NCI-H2227 treated with DMSO at 0.1 percent for 48 hours (cell line): ENCODE data around the gene PAK5.
"Not testable (repeated sequence)": the region's sequence is repeated elsewhere in the genome, so short reads cannot be mapped to it uniquely, and the experiment has no call there.

Experiments
- DNase-seq: peaks from one replicate; lab custom pipeline; 2025; lab: John Stamatoyannopoulos, UW

PAK5 gene

GRCh38 chr20:9685011-9685410 lies 153.9 kb downstream of the PAK5 start:
- DNase-seq, result no peak

GRCh38 chr20:9677100-9677623 lies 161.7 kb downstream of the PAK5 start:
- no peak for DNase-seq

- no peak for DNase-seq
These were observed 165.9 kb downstream of the PAK5 start for GRCh38 chr20:9672981-9673380.

- no peak for DNase-seq
These were observed 166.8 kb downstream of the PAK5 start for GRCh38 chr20:9672027-9672426.

GRCh38 chr20:9668381-9668780 lies 170.5 kb downstream of the PAK5 start:
- DNase-seq, result no peak

GRCh38 chr20:9663423-9663822 lies 175.5 kb downstream of the PAK5 start:
- DNase-seq, result no peak

GRCh38 chr20:9660236-9660868 lies 178.5 kb downstream of the PAK5 start:
- no peak for DNase-seq

- DNase-seq, result no peak
These were observed 191.1 kb downstream of the PAK5 start for GRCh38 chr20:9647741-9648140.

- no peak for DNase-seq
These were observed 192.5 kb downstream of the PAK5 start for GRCh38 chr20:9646375-9646774.

- no peak for DNase-seq
These were observed 196.0 kb downstream of the PAK5 start for GRCh38 chr20:9642882-9643281.

- not testable (repeated sequence) for DNase-seq
These were observed 197.3 kb downstream of the PAK5 start for GRCh38 chr20:9641499-9642000.

- no peak for DNase-seq
These were observed 201.0 kb downstream of the PAK5 start for GRCh38 chr20:9637889-9638288.

- no peak for DNase-seq
These were observed 203.1 kb downstream of the PAK5 start for GRCh38 chr20:9635750-9636149.

- DNase-seq, result no peak
These were observed 204.5 kb downstream of the PAK5 start for GRCh38 chr20:9634327-9634726.

GRCh38 chr20:9632991-9633390 lies 205.9 kb downstream of the PAK5 start:
- no peak for DNase-seq

GRCh38 chr20:9632265-9632664 lies 206.6 kb downstream of the PAK5 start:
- DNase-seq, result no peak

- no peak for DNase-seq
These were observed 208.3 kb downstream of the PAK5 start for GRCh38 chr20:9630554-9630953.

- DNase-seq, result no peak
These were observed 209.0 kb downstream of the PAK5 start for GRCh38 chr20:9629831-9630230.

GRCh38 chr20:9628589-9628988 lies 210.3 kb downstream of the PAK5 start:
- DNase-seq, result no peak

- DNase-seq, result no peak
These were observed 210.7 kb downstream of the PAK5 start for GRCh38 chr20:9628141-9628540.

- no peak for DNase-seq
These were observed 211.7 kb downstream of the PAK5 start for GRCh38 chr20:9627219-9627618.

- DNase-seq, result no peak
These were observed 212.5 kb downstream of the PAK5 start for GRCh38 chr20:9626357-9626756.

- DNase-seq, result peak; percentile 87
These were observed 220.9 kb downstream of the PAK5 start for GRCh38 chr20:9617940-9618339.

- peak; percentile 84 for DNase-seq
These were observed 221.9 kb downstream of the PAK5 start for GRCh38 chr20:9616833-9617461.
